SK-N-SH (cell line): ENCODE data around the gene ADGRE3. TPM values are rescaled to one million over a fixed set of nuclear protein-coding genes. Genes with fewer than 3 reads are reported as not detected.
"Not testable (repeated sequence)": the region's sequence is repeated elsewhere in the genome, so short reads cannot be mapped to it uniquely, and the experiment has no call there.

ENCODE experiments used
- CTCF ChIA-PET: fragments of 300-600, 350-600 bp; formaldehyde crosslinking; extraction: SDS; loops from one replicate; lab custom pipeline; 2021; lab: Yijun Ruan, JAX
- POLR2A ChIA-PET: fragments of 350-600 bp; sonication (Branson Sonifier 250); formaldehyde crosslinking; extraction: SDS; loops from one replicate; lab custom pipeline; 2020; ENCODE audit warnings: antibody characterized with exemption, inconsistent platforms; lab: Yijun Ruan, JAX
- DNase-seq: peaks from one replicate; pipeline ENCODE4 v3.0.0; 2012
- H2AFZ ChIP-seq: fragments of 200-600 bp; sonication (generic); 2 replicates; pipeline ENCODE4 v1.8.1; 2016; ENCODE audit warnings: antibody characterized with exemption, mild to moderate bottlenecking, low read depth
- H3F3A ChIP-seq: fragments of 200-600 bp; sonication (generic); replicated peaks from 2 replicates; pipeline ENCODE3; 2016; ENCODE audit warnings: antibody characterized with exemption, mild to moderate bottlenecking; ENCODE audit not compliant: insufficient read depth
- H3K27ac ChIP-seq, 2 experiments: fragments of 200-500 bp in 1 of 2; fragments of 200-600 bp in 1 of 2; sonication (Bioruptor generic) in 1 of 2; sonication (generic), shearing (Covaris generic) in 1 of 2; 2 replicates each; pipeline versions ENCODE4 v1.5.1 to v1.6.1; 2014 to 2016; ENCODE audit warnings: low read depth in 2 of 2, inconsistent platforms in 1 of 2, low read length in 1 of 2, mild to moderate bottlenecking in 1 of 2, mixed read lengths in 1 of 2
- H3K27me3 ChIP-seq: fragments of 200-600 bp; sonication (generic), shearing (Covaris generic); 2 replicates; pipeline ENCODE4 v1.6.1; 2016; ENCODE audit warnings: mixed run types; ENCODE audit not compliant: insufficient read depth
- H3K36me3 ChIP-seq, 2 experiments: fragments of 200-500 bp in 1 of 2; fragments of 200-600 bp in 1 of 2; sonication (Bioruptor generic) in 1 of 2; sonication (generic) in 1 of 2; replicated peaks in 1 of 2; 2 replicates each; pipeline versions ENCODE3 to v1.5.1; 2014 to 2016; ENCODE audit warnings: low read length in 1 of 2, mild to moderate bottlenecking in 1 of 2; ENCODE audit not compliant: insufficient read depth in 2 of 2, control insufficient read depth in 1 of 2
- H3K4me1 ChIP-seq, 2 experiments: fragments of 200-500 bp in 1 of 2; fragments of 200-600 bp in 1 of 2; sonication (Bioruptor generic) in 1 of 2; sonication (generic), shearing (Covaris generic) in 1 of 2; 2 replicates each; pipeline versions ENCODE4 v1.5.1 to v1.6.1; 2014 to 2016; ENCODE audit warnings: low read depth in 1 of 2, low read length in 1 of 2, mixed run types in 1 of 2; ENCODE audit not compliant: insufficient read depth in 2 of 2, control insufficient read depth in 1 of 2
- H3K4me2 ChIP-seq: fragments of 200-600 bp; sonication (generic), shearing (Covaris generic); 2 replicates; pipeline ENCODE4 v1.6.1; 2017; ENCODE audit warnings: mixed run types
- H3K4me3 ChIP-seq, 2 experiments: fragments of 200-500 bp in 1 of 2; fragments of 200-600 bp in 1 of 2; sonication (Bioruptor generic) in 1 of 2; sonication (generic), shearing (Covaris generic) in 1 of 2; 2 replicates each; pipeline versions ENCODE4 v1.5.1 to v1.8.1; 2014 to 2016; ENCODE audit warnings: low read depth in 2 of 2, inconsistent platforms in 1 of 2, low read length in 1 of 2, mild to moderate bottlenecking in 1 of 2, mixed read lengths in 1 of 2, moderate library complexity in 1 of 2
- H3K79me2 ChIP-seq: fragments of 200-600 bp; sonication (generic); 2 replicates; pipeline ENCODE4 v1.8.1; 2017; ENCODE audit warnings: mild to moderate bottlenecking; ENCODE audit not compliant: insufficient read depth
- H3K9ac ChIP-seq: fragments of 200-600 bp; sonication (generic); 2 replicates; pipeline ENCODE4 v1.6.1; 2017; ENCODE audit warnings: mixed run types
- H3K9me2 ChIP-seq: fragments of 200-600 bp; sonication (generic); 2 replicates; pipeline ENCODE4 v1.6.1; 2017; ENCODE audit warnings: mixed run types
- H3K9me3 ChIP-seq: fragments of 200-600 bp; sonication (generic); 2 replicates; pipeline ENCODE4 v1.6.1; 2017; ENCODE audit warnings: mixed run types, mild to moderate bottlenecking, moderate library complexity
- H4K20me1 ChIP-seq: fragments of 200-600 bp; sonication (generic); 2 replicates; pipeline ENCODE4 v1.6.1; 2017; ENCODE audit warnings: mild to moderate bottlenecking, mixed run types; ENCODE audit not compliant: insufficient read depth
- FOXJ3 ChIP-seq: sonication (generic); formaldehyde crosslinking; IDR thresholded peaks from 2 replicates; pipeline ENCODE4 v1.5.1; 2020; ENCODE audit warnings: mild to moderate bottlenecking, missing genetic modification reagents
- MAX ChIP-seq: IDR thresholded peaks from 2 replicates; pipeline ENCODE4 v1.4.0; 2012; ENCODE audit warnings: low read depth
- PBX3 ChIP-seq: IDR thresholded peaks from 2 replicates; pipeline ENCODE4; 2012
- RCOR1 ChIP-seq: fragments of 150-350 bp; IDR thresholded peaks from 2 replicates; pipeline ENCODE4 v1.6.1; 2017; ENCODE audit warnings: antibody characterized with exemption, low read length
- REST ChIP-seq: IDR thresholded peaks from 2 replicates; pipeline ENCODE4 v1.6.1; 2012; ENCODE audit warnings: mild to moderate bottlenecking, low read depth, low read length, moderate library complexity
- RFX5 ChIP-seq: IDR thresholded peaks from 2 replicates; pipeline ENCODE4 v1.6.1; 2012; ENCODE audit warnings: mild to moderate bottlenecking, improper control_type of control experiment, low read length
- SIN3A ChIP-seq: IDR thresholded peaks from 2 replicates; pipeline ENCODE4 v1.6.1; 2012; ENCODE audit warnings: low read depth, mild to moderate bottlenecking, low read length, moderate library complexity, borderline replicate concordance
- USF1 ChIP-seq: IDR thresholded peaks from 2 replicates; pipeline ENCODE4 v1.4.0; 2012; ENCODE audit warnings: low read depth, borderline replicate concordance
- YY1 ChIP-seq: IDR thresholded peaks from 2 replicates; pipeline ENCODE4 v1.4.0; 2012; ENCODE audit warnings: low read depth, mild to moderate bottlenecking
- WGBS: methylation state at CpG from one replicate; pipeline ENCODE4 v1.1.6; 2017; ENCODE audit warnings: low lambda C conversion rate; 5-methylcytosine and 5-hydroxymethylcytosine counted together
- polyA plus RNA-seq, 3 experiments: library from polyadenylated mRNA; depleted of rRNA; stranded (reverse); fragments of >200 nt; gene quantifications; 2 replicates each; pipeline ENCODE4 v1.2.3, GENCODE V29; 2012

ADGRE3 gene
- polyA plus RNA-seq, 1 of the 3 experiments (the other 2 are of a cell fraction): not detected

- Histone ChIP-seq H3K27me3 (peaks cover 6% of the 10 kb centered on the region; the same call in 1 of the 2 replicates), H3K27ac (no peak overlapping the region), H2AFZ (no peak overlapping the region), H3K9me2 (no peaks in the 10 kb centered on the region), H3K9me3 (no peaks in the 10 kb centered on the region), H4K20me1 (no peaks in the 10 kb centered on the region), H3K36me3 (no peaks in the 10 kb centered on the region), H3K4me2 (no peak overlapping the region), H3F3A (no peaks in the 10 kb centered on the region), H3K4me1 (no peaks in the 10 kb centered on the region), H3K79me2 (no peaks in the 10 kb centered on the region), H3K4me3 (no peak overlapping the region), H3K9ac (no peak overlapping the region)
- CTCF ChIA-PET: no interaction called here
- WGBS: 18% methylated on average over 7 of the region's 8 CpGs
- DNase-seq: no peak
- POLR2A ChIA-PET: no interaction called here
- TF ChIP-seq YY1 (no peak), SIN3A (no peak), REST (no peak)
These were observed 75.0 kb downstream of the ADGRE3 start for GRCh38 chr19:14599548-14600147.

- Histone ChIP-seq H3K9me3 (no peaks in the 10 kb centered on the region), H3K9me2 (no peaks in the 10 kb centered on the region), H3K79me2 (no peaks in the 10 kb centered on the region), H3K9ac (no peak overlapping the region), H2AFZ (no peak overlapping the region), H3K27ac (no peak overlapping the region), H3K4me2 (no peak overlapping the region), H3K4me1 (no peaks in the 10 kb centered on the region), H4K20me1 (no peaks in the 10 kb centered on the region), H3K27me3 (peaks cover 5% of the 10 kb centered on the region; the same call in 1 of the 2 replicates), H3K36me3 (no peaks in the 10 kb centered on the region), H3F3A (no peaks in the 10 kb centered on the region), H3K4me3 (no peak overlapping the region)
- ChIA-PET CTCF (interaction anchor here (0.5 kb wide), 1 partner anchor 251 kb away, joined by 3 read pairs; no protein-coding TSS in a partner anchor), POLR2A (no interaction called here)
- no peak for TF ChIP-seq PBX3
- no peak for TF ChIP-seq RCOR1
- no peak for TF ChIP-seq USF1
- TF ChIP-seq RFX5: no peak
- no peak for TF ChIP-seq MAX
- TF ChIP-seq FOXJ3 (CRISPR knock-in tag): no peak
- DNase-seq: no peak
- WGBS: 2% methylated on average over 3 of the region's 3 CpGs
These were observed 79.1 kb downstream of the ADGRE3 start for GRCh38 chr19:14595558-14595957.

- H2AFZ ChIP-seq, DNase-seq, POLR2A ChIA-PET, H3K4me2 ChIP-seq, H3K9me3 ChIP-seq, H3F3A ChIP-seq, H3K27me3 ChIP-seq, H3K9ac ChIP-seq, CTCF ChIA-PET, H3K79me2 ChIP-seq, H3K36me3 ChIP-seq, H3K27ac ChIP-seq, H3K4me1 ChIP-seq, H3K4me3 ChIP-seq, H4K20me1 ChIP-seq, H3K9me2 ChIP-seq: not testable (repeated sequence)
- WGBS: 0% methylated on average over 2 of the region's 4 CpGs
These were observed 85.2 kb downstream of the ADGRE3 start for GRCh38 chr19:14589433-14589832.

GRCh38 chr19:14585187-14585586, 89.5 kb downstream of the ADGRE3 start:
- CTCF ChIA-PET, H3K4me2 ChIP-seq, POLR2A ChIA-PET, H3K9ac ChIP-seq, H3K27ac ChIP-seq, H3K4me3 ChIP-seq, H3K9me3 ChIP-seq, H3K9me2 ChIP-seq, H4K20me1 ChIP-seq, H3F3A ChIP-seq, H2AFZ ChIP-seq, H3K36me3 ChIP-seq, H3K4me1 ChIP-seq, DNase-seq, H3K27me3 ChIP-seq, H3K79me2 ChIP-seq: not testable (repeated sequence)
- WGBS: 0% methylated on average over 1 of the region's 3 CpGs
